ENCODE data around the gene THG1L. TPM values are rescaled to one million over a fixed set of nuclear protein-coding genes. Genes with fewer than 3 reads are reported as not detected.

THG1L gene
- total RNA-seq, 3 donors from 2014 or later, result 12.3 to 15.1 (median 13.5) TPM

DNA sequence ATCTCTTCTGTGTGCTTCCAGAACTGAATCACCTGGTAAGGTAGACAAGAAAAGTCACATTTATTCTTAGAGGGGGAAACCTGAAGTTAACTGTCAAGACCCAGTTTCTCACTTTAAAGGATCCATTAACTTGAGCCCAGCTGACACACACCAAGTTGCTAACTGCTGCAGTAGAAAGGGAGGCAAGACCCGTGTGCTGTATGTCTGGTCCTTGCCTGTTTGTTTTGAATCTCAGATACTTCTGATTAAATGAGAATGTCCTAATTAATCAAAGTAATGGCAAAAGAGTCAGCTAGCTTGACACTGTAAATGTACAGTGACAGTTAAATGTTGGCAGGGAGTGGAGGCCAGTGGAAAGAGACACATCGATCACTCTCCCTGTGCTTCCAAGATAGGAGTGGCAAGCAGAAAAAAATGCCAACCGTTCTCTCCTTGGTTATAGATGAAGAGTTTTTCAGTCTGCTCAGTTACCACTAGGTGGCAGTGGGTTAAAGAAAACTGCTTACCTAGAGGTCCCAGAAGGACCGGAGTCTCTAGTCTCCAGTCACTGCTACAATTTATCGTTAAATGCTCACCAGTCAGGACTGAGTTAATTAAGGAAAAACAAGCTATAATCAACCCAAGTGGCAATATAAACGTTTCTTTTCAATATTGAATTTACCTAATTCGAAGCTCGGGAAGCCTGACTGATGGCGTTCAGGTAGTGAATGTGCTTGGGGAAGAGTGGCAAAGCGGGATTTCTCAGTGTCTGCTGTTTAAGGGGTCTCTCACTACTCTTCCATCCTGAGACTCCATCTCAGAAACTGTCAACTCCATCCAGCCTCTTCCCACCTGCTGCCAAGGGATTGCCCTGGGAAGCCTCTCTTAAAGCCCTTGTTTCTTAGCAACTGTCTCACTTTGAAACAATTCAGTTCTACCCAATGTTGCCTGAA lies 30.7 kb downstream of the THG1L start:
- no peaks in the 10 kb centered on the region for H3K27me3 ChIP-seq
- intact Hi-C loops (cut with DNase I; ENCODE audit: low total_unique reads), result no loop called here
- no peak overlapping the region for H3K4me3 ChIP-seq
- no peaks in the 10 kb centered on the region for H3K9me3 ChIP-seq
- H3K36me3 ChIP-seq, result no peaks in the 10 kb centered on the region
- DNase-seq (ENCODE audit: low spot score in 2 of 2), result no peak
- no peak for TF ChIP-seq POLR2A (IDR thresholded peaks at IDR 0.05)
- TF ChIP-seq, protein P1, sequence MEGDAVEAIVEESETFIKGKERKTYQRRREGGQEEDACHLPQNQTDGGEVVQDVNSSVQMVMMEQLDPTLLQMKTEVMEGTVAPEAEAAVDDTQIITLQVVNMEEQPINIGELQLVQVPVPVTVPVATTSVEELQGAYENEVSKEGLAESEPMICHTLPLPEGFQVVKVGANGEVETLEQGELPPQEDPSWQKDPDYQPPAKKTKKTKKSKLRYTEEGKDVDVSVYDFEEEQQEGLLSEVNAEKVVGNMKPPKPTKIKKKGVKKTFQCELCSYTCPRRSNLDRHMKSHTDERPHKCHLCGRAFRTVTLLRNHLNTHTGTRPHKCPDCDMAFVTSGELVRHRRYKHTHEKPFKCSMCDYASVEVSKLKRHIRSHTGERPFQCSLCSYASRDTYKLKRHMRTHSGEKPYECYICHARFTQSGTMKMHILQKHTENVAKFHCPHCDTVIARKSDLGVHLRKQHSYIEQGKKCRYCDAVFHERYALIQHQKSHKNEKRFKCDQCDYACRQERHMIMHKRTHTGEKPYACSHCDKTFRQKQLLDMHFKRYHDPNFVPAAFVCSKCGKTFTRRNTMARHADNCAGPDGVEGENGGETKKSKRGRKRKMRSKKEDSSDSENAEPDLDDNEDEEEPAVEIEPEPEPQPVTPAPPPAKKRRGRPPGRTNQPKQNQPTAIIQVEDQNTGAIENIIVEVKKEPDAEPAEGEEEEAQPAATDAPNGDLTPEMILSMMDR (IDR thresholded peaks at IDR 0.05), result peak; percentile 56 to 63 (median 63)
- H3K4me1 ChIP-seq, result no peaks in the 10 kb centered on the region
- no peak overlapping the region for H3K27ac ChIP-seq

DNA sequence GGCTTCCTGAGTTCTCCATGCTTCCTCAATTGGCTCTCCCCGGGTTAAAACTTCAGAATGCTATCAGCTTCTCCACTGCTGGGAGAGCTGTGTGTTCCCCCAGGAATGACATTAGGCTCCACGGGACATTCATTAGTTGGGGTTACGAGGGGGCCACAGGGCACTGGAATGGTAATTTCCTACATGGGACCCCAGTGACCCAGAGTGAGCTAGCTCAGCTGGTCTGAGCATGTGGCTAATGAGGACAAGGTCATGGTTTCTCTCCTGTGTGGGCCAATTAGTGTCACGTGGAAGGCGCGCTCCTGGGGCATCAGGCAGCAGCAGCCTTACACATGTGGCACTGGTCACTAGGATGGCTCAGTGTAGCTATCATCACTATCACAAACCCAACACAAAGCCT lies 33.3 kb downstream of the THG1L start:
- no peaks in the 10 kb centered on the region for H3K9me3 ChIP-seq
- intact Hi-C loops (cut with DNase I; ENCODE audit: low total_unique reads), result no loop called here
- no peaks in the 10 kb centered on the region for H3K27me3 ChIP-seq
- DNase-seq (ENCODE audit: low spot score in 2 of 2), result no peak
- H3K4me1 ChIP-seq, result no peaks in the 10 kb centered on the region
- H3K4me3 ChIP-seq, result no peak overlapping the region
- TF ChIP-seq POLR2AphosphoS5 (IDR thresholded peaks at IDR 0.05) (no peak), POLR2A (IDR thresholded peaks at IDR 0.05) (no peak)
- TF ChIP-seq, protein P1 (IDR thresholded peaks at IDR 0.05), result no peak
- H3K36me3 ChIP-seq, result no peaks in the 10 kb centered on the region
- no peak overlapping the region for H3K27ac ChIP-seq

DNA sequence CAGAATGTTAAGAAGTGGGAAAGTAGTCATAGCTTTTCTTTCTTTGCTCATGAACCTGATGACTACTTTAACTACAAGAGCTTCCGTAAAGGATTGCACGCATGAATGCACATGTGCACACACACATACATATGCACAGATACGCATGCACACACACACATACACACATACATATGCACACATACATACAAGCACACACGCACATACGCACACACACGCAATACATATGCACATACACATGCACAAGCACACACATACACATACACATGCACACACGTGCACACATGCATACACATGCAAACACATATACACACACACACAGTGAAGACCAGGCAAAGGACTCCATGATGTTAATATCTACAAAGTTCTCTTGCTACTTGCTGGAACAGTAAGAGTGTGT lies 35.2 kb downstream of the THG1L start:
- intact Hi-C loops (cut with DNase I; ENCODE audit: low total_unique reads), result no loop called here
- H3K27me3 ChIP-seq, result no peaks in the 10 kb centered on the region
- no peaks in the 10 kb centered on the region for H3K9me3 ChIP-seq
- H3K27ac ChIP-seq, result no peak overlapping the region
- TF ChIP-seq POLR2AphosphoS5 (IDR thresholded peaks at IDR 0.05) (no peak), POLR2A (IDR thresholded peaks at IDR 0.05) (no peak)
- TF ChIP-seq, protein P1 (IDR thresholded peaks at IDR 0.05), result no peak
- no peaks in the 10 kb centered on the region for H3K4me1 ChIP-seq
- no peak for DNase-seq (ENCODE audit: low spot score in 2 of 2)
- no peaks in the 10 kb centered on the region for H3K36me3 ChIP-seq
- H3K4me3 ChIP-seq, result no peak overlapping the region

DNA sequence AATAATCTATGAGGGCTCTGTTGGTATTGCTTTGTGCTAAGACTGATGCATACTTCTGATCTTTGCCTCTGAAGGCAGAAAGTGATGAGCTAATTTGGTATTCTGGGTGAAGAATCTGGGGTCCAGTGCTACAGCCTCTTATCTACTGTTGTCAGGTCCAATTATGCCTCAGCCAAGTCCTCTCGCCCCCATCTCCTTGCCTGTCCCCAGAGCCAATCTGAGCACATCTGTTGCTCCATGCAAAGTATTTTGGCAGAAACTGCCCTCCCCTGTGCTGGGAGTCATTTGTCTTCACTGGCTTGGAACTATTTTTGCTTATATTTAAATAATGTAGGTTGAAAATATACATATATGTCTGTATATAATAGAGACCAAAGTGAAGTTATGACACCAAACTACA lies 35.7 kb downstream of the THG1L start:
- intact Hi-C loops (cut with DNase I; ENCODE audit: low total_unique reads), result no loop called here
- Histone ChIP-seq H3K9me3 (no peaks in the 10 kb centered on the region), H3K4me1 (no peaks in the 10 kb centered on the region), H3K27ac (no peak overlapping the region), H3K4me3 (no peak overlapping the region), H3K27me3 (no peaks in the 10 kb centered on the region), H3K36me3 (no peaks in the 10 kb centered on the region)
- DNase-seq (ENCODE audit: low spot score in 2 of 2), result no peak
- no peak for TF ChIP-seq POLR2AphosphoS5 (IDR thresholded peaks at IDR 0.05)
- TF ChIP-seq, protein P1 (IDR thresholded peaks at IDR 0.05), result no peak
- no peak for TF ChIP-seq POLR2A (IDR thresholded peaks at IDR 0.05)

DNA sequence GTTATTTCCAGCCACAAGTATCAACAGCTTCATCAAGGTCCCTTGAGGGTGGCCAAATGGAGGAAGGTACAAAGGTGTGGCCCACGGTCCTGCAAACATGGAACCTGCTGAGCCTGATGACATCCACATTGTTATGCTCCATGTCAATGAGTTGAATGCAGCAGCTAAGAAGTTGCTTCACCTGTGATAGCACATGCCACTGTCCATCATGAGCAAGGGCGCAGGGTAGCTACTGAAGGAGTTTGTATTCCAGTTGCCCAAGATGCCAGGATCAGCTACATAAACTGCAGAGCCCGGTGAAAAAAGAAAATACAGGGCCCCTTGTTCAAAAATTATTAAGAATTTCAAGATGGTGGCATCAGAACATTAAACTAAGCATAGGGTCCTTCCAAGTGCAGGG lies 36.5 kb downstream of the THG1L start:
- H3K27ac ChIP-seq, result no peak overlapping the region
- H3K9me3 ChIP-seq, result no peaks in the 10 kb centered on the region
- H3K4me3 ChIP-seq, result no peak overlapping the region
- H3K27me3 ChIP-seq, result no peaks in the 10 kb centered on the region
- TF ChIP-seq, protein P1 (IDR thresholded peaks at IDR 0.05), result no peak
- TF ChIP-seq POLR2A (IDR thresholded peaks at IDR 0.05), result no peak
- no peak for TF ChIP-seq POLR2AphosphoS5 (IDR thresholded peaks at IDR 0.05)
- intact Hi-C loops (cut with DNase I; ENCODE audit: low total_unique reads), result no loop called here
- no peak for DNase-seq (ENCODE audit: low spot score in 2 of 2)
- no peaks in the 10 kb centered on the region for H3K4me1 ChIP-seq
- no peaks in the 10 kb centered on the region for H3K36me3 ChIP-seq
